Measurements from ENCODE around the gene AFF1.

The AFF1 gene

DNA sequence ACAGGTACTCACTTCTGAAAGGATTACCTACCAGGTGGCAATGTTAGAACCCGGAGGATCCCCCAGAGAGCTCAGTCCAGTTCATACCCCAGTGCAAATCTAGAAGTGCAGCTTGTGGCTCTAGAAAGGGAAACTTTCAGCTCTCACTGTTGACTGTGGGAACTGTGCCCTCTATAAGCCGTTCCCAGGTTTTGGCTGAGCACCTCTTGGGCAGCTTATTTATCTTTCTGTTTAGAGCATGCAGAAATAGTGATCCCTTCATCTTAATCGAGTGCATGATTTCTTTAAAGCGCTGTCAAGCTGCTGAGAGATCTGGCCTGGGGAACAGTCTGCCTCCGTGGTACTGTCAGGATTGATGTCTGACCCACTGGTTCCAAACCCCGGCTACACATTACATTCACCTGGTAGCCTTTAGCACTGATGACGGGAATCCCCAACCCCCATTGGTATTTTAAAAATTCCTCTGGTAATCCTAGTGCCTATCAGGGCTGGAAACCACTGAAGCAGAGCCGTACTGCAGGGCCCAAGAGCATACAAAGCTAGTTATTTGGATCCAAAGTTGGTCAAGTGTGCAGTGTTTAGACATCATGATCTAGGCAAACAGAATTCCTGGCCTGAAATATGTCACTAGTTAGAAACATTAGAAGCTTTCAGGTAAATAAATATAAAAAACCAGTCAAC is 182.4 kb downstream of the AFF1 start:
- H3K27ac ChIP-seq (ENCODE audit: low read depth, low read length, severe bottlenecking): peak overlapping the region; percentile 36
- no peaks in the 10 kb centered on the region for H3K9me3 ChIP-seq (ENCODE audit: control insufficient read depth, low read length)
- peaks cover 69% of the 10 kb centered on the region for H3K36me3 ChIP-seq (ENCODE audit: control insufficient read depth, insufficient read depth, low read length)
- no peak overlapping the region for H3K4me3 ChIP-seq (ENCODE audit: extremely low read depth, insufficient read depth, low read length, poor library complexity, severe bottlenecking)
- H3K4me1 ChIP-seq (ENCODE audit: control insufficient read depth, insufficient read depth, low read length, poor library complexity, severe bottlenecking): peaks cover 29% of the 10 kb centered on the region
- 85 to 90% methylated on average over 7 to 8 of the region's 8 CpGs for WGBS, 2 experiments (ENCODE audit: insufficient coverage in 2 of 2)

GRCh38 chr4:87117732-87118075 is 182.9 kb downstream of the AFF1 start:
- 100% methylated on average over 1 of the region's 5 CpGs; no CpG with 5 or more reads in 1 of the 2 experiments for WGBS, 2 experiments (ENCODE audit: insufficient coverage in 2 of 2)
- Histone ChIP-seq H3K36me3 (ENCODE audit: control insufficient read depth, insufficient read depth, low read length) (peaks cover 65% of the 10 kb centered on the region), H3K4me3 (ENCODE audit: extremely low read depth, insufficient read depth, low read length, poor library complexity, severe bottlenecking) (no peak overlapping the region), H3K27ac (ENCODE audit: low read depth, low read length, severe bottlenecking) (peak overlapping the region; percentile 26), H3K9me3 (ENCODE audit: control insufficient read depth, low read length) (no peaks in the 10 kb centered on the region), H3K4me1 (ENCODE audit: control insufficient read depth, insufficient read depth, low read length, poor library complexity, severe bottlenecking) (peaks cover 29% of the 10 kb centered on the region)

DNA sequence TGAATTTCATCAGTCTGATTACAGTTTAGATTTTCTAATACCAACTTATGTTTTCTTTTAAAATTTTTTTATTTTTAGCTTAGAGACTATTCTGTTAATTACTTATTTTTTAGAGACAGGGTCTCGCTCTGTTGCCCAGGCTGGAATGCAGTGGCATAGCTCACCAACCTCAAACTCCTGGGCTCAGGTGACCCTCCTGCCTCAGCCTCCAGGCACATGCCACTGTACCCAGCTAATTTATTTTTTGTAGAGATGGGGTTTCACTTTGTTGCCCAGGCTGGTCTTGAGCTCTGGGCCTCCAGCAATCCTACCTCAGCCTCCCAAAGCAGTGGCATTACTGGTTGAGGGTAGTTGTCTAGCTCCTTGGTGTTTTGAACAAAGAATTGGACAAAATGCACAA is 183.6 kb downstream of the AFF1 start:
- H3K4me3 ChIP-seq (ENCODE audit: extremely low read depth, insufficient read depth, low read length, poor library complexity, severe bottlenecking): no peak overlapping the region
- H3K9me3 ChIP-seq (ENCODE audit: control insufficient read depth, low read length): no peaks in the 10 kb centered on the region
- H3K27ac ChIP-seq (ENCODE audit: low read depth, low read length, severe bottlenecking): peak overlapping the region; percentile 19
- WGBS, 2 experiments (ENCODE audit: insufficient coverage in 2 of 2): 100% methylated on average over 1 of the region's 1 CpG; no CpG with 5 or more reads in 1 of the 2 experiments
- peaks cover 29% of the 10 kb centered on the region for H3K4me1 ChIP-seq (ENCODE audit: control insufficient read depth, insufficient read depth, low read length, poor library complexity, severe bottlenecking)
- H3K36me3 ChIP-seq (ENCODE audit: control insufficient read depth, insufficient read depth, low read length): peaks cover 58% of the 10 kb centered on the region

GRCh38 chr4:87118826-87119225 is 184.0 kb downstream of the AFF1 start:
- H3K4me3 ChIP-seq (ENCODE audit: extremely low read depth, insufficient read depth, low read length, poor library complexity, severe bottlenecking): no peak overlapping the region
- H3K27ac ChIP-seq (ENCODE audit: low read depth, low read length, severe bottlenecking): peak overlapping the region; percentile 59
- 90 to 100% methylated on average over 1 of the region's 2 CpGs for WGBS, 2 experiments (ENCODE audit: insufficient coverage in 2 of 2)
- no peaks in the 10 kb centered on the region for H3K9me3 ChIP-seq (ENCODE audit: control insufficient read depth, low read length)
- H3K36me3 ChIP-seq (ENCODE audit: control insufficient read depth, insufficient read depth, low read length): peaks cover 55% of the 10 kb centered on the region
- peaks cover 29% of the 10 kb centered on the region for H3K4me1 ChIP-seq (ENCODE audit: control insufficient read depth, insufficient read depth, low read length, poor library complexity, severe bottlenecking)

DNA sequence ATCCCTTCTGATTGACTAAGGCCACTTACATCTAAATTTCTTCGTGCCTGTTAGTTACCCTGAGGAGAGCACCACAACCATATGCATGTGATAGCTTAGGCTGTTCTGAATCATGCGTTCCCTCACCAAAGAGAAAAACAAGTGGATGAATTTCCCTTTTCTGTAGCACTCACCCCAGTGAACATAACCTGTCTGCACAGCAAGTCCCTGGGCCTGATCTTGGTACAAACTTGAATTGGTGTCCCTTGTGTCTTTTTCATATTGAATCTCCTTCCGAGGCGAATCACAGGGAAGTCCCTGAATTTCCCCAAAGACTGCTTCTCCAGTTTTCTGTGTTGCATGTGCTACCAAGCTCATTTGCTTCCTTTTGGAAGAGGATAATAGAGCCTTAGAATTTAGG is 185.2 kb downstream of the AFF1 start:
- H3K4me3 ChIP-seq (ENCODE audit: extremely low read depth, insufficient read depth, low read length, poor library complexity, severe bottlenecking): no peak overlapping the region
- H3K4me1 ChIP-seq (ENCODE audit: control insufficient read depth, insufficient read depth, low read length, poor library complexity, severe bottlenecking): peaks cover 29% of the 10 kb centered on the region
- WGBS, 2 experiments (ENCODE audit: insufficient coverage in 2 of 2): 100% methylated on average over 4 of the region's 4 CpGs
- H3K27ac ChIP-seq (ENCODE audit: low read depth, low read length, severe bottlenecking): no peak overlapping the region
- peaks cover 51% of the 10 kb centered on the region for H3K36me3 ChIP-seq (ENCODE audit: control insufficient read depth, insufficient read depth, low read length)
- H3K9me3 ChIP-seq (ENCODE audit: control insufficient read depth, low read length): no peaks in the 10 kb centered on the region

- Histone ChIP-seq H3K27ac (ENCODE audit: low read depth, low read length, severe bottlenecking) (no peak overlapping the region), H3K4me1 (ENCODE audit: control insufficient read depth, insufficient read depth, low read length, poor library complexity, severe bottlenecking) (peaks cover 29% of the 10 kb centered on the region), H3K9me3 (ENCODE audit: control insufficient read depth, low read length) (no peaks in the 10 kb centered on the region), H3K36me3 (ENCODE audit: control insufficient read depth, insufficient read depth, low read length) (peaks cover 51% of the 10 kb centered on the region), H3K4me3 (ENCODE audit: extremely low read depth, insufficient read depth, low read length, poor library complexity, severe bottlenecking) (no peak overlapping the region)
- 93 to 96% methylated on average over 15 to 17 of the region's 18 CpGs for WGBS, 2 experiments (ENCODE audit: insufficient coverage in 2 of 2)
Observed at GRCh38 chr4:87120411-87121162, 185.8 kb downstream of the AFF1 start.

GRCh38 chr4:87121341-87122065 is 186.7 kb downstream of the AFF1 start:
- no peak overlapping the region for H3K27ac ChIP-seq (ENCODE audit: low read depth, low read length, severe bottlenecking)
- 100% methylated on average over 2 to 3 of the region's 4 CpGs for WGBS, 2 experiments (ENCODE audit: insufficient coverage in 2 of 2)
- peaks cover 51% of the 10 kb centered on the region for H3K36me3 ChIP-seq (ENCODE audit: control insufficient read depth, insufficient read depth, low read length)
- no peaks in the 10 kb centered on the region for H3K9me3 ChIP-seq (ENCODE audit: control insufficient read depth, low read length)
- H3K4me1 ChIP-seq (ENCODE audit: control insufficient read depth, insufficient read depth, low read length, poor library complexity, severe bottlenecking): peaks cover 29% of the 10 kb centered on the region
- H3K4me3 ChIP-seq (ENCODE audit: extremely low read depth, insufficient read depth, low read length, poor library complexity, severe bottlenecking): no peak overlapping the region

- peaks cover 51% of the 10 kb centered on the region for H3K36me3 ChIP-seq (ENCODE audit: control insufficient read depth, insufficient read depth, low read length)
- peaks cover 22% of the 10 kb centered on the region for H3K4me1 ChIP-seq (ENCODE audit: control insufficient read depth, insufficient read depth, low read length, poor library complexity, severe bottlenecking)
- H3K27ac ChIP-seq (ENCODE audit: low read depth, low read length, severe bottlenecking): no peak overlapping the region
- no peak overlapping the region for H3K4me3 ChIP-seq (ENCODE audit: extremely low read depth, insufficient read depth, low read length, poor library complexity, severe bottlenecking)
- no peaks in the 10 kb centered on the region for H3K9me3 ChIP-seq (ENCODE audit: control insufficient read depth, low read length)
- WGBS, 2 experiments (ENCODE audit: insufficient coverage in 2 of 2): 97 to 98% methylated on average over 3 of the region's 4 CpGs
Observed at GRCh38 chr4:87122252-87122651, 187.4 kb downstream of the AFF1 start.

GRCh38 chr4:87126056-87126455 is 191.2 kb downstream of the AFF1 start:
- Histone ChIP-seq H3K4me3 (ENCODE audit: extremely low read depth, insufficient read depth, low read length, poor library complexity, severe bottlenecking) (no peak overlapping the region), H3K36me3 (ENCODE audit: control insufficient read depth, insufficient read depth, low read length) (peaks cover 60% of the 10 kb centered on the region)
- 90 to 97% methylated on average over 7 to 8 of the region's 9 CpGs for WGBS, 2 experiments (ENCODE audit: insufficient coverage in 2 of 2)

DNA sequence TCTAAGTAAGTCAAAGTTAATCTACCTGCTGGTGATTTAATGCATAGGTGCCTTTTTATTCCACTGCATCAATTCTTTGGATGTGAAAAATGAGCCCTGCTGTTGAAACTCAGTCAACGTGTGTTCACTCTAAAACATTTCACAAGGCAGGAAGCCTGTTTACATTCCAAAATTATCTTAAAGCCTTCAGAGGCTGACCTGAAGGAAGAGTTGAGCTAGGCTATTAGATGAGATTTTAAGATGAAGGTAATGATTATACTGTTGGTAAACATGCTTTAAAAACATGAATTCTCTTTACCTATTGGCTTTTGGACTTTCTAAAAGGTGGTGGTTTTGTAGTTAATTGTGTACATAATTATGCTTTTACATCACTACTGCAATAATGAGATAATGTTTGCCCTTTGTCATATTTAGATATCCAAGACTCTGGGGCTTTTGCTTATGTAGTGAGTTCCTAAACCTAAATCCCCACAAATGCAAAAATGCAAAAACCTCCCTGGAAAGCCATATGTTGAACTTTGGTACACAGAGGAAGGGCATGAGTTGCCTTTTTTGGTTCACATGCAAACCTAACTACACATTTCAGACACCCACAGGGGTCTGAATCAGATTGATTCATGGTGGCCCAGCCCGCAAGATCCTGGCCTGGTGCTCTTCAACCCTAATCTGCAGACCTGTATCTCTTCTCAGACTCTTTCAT is 193.3 kb downstream of the AFF1 start:
- peaks cover 76% of the 10 kb centered on the region for H3K36me3 ChIP-seq (ENCODE audit: control insufficient read depth, insufficient read depth, low read length)
- WGBS, 2 experiments (ENCODE audit: insufficient coverage in 2 of 2): 100% methylated on average over 1 of the region's 2 CpGs; no CpG with 5 or more reads in 1 of the 2 experiments
- H3K27ac ChIP-seq (ENCODE audit: low read depth, low read length, severe bottlenecking): no peak overlapping the region

More at GRCh38 chr4:87126056-87126455, 191.2 kb downstream of the AFF1 start:
- Histone ChIP-seq H3K9me3 (ENCODE audit: control insufficient read depth, low read length) (no peaks in the 10 kb centered on the region), H3K4me1 (ENCODE audit: control insufficient read depth, insufficient read depth, low read length, poor library complexity, severe bottlenecking) (peaks cover 6% of the 10 kb centered on the region), H3K27ac (ENCODE audit: low read depth, low read length, severe bottlenecking) (no peak overlapping the region)

More for the DNA sequence above, 193.3 kb downstream of the AFF1 start:
- H3K4me1 ChIP-seq (ENCODE audit: control insufficient read depth, insufficient read depth, low read length, poor library complexity, severe bottlenecking): peaks cover 6% of the 10 kb centered on the region
- H3K4me3 ChIP-seq (ENCODE audit: extremely low read depth, insufficient read depth, low read length, poor library complexity, severe bottlenecking): no peak overlapping the region
- no peaks in the 10 kb centered on the region for H3K9me3 ChIP-seq (ENCODE audit: control insufficient read depth, low read length)

Measured in mesodermal cell (in vitro differentiated cells).